NOMO-1 treated with dmso at 0.1 percent for 144 hours (cell line): ENCODE measurements around the gene SRPK2.
"Not testable (repeated sequence)": the region's sequence is repeated elsewhere in the genome, so short reads cannot be mapped to it uniquely, and the experiment has no call there.

ENCODE experiments used
- DNase-seq: peaks from one replicate; lab custom pipeline; 2025; ENCODE audit not compliant: unreplicated experiment; lab: John Stamatoyannopoulos, UW

Gene SRPK2

GRCh38 chr7:105377903-105378302 is 10.8 kb downstream of the SRPK2 start:
- no peak for DNase-seq

- no peak for DNase-seq
Measured at GRCh38 chr7:105376908-105377533, 11.7 kb downstream of the SRPK2 start.

DNA sequence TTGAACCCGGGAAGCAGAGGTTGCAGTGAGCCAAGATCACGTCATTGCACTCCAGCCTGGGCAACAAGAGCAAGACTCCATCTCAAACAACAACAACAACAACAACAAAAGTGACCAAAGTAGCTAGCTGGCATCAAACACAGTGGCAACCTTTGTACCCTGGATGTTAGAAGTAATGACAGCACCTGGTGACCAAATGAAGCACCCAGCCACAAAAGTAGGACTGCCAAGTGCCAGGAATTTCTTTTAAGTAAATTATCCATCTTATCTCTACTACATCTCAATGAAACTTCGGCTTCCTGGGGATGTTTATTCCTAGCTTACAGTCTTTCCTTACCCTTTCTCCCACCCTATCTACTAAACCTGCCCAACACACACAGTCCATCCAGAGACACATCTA is 18.8 kb downstream of the SRPK2 start:
- DNase-seq, result no peak

DNA sequence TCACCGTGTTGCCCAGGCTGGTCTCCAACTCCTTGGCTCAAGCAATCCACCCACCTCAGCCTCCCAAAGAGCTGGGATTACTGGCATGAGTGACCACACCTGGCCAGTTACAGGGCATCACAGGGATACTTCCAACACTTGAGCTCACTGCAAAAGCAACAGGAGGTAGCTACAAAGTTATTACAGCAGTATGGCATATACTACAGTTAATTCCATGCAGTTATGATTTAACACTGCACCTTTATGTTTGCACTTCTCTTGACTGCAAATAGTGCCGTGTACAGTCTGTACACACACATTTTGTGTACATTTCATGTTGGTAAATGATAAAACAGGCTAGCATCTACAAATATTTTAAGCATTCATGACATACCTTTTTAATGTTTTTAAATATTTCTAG is 21.3 kb downstream of the SRPK2 start:
- no peak for DNase-seq

DNA sequence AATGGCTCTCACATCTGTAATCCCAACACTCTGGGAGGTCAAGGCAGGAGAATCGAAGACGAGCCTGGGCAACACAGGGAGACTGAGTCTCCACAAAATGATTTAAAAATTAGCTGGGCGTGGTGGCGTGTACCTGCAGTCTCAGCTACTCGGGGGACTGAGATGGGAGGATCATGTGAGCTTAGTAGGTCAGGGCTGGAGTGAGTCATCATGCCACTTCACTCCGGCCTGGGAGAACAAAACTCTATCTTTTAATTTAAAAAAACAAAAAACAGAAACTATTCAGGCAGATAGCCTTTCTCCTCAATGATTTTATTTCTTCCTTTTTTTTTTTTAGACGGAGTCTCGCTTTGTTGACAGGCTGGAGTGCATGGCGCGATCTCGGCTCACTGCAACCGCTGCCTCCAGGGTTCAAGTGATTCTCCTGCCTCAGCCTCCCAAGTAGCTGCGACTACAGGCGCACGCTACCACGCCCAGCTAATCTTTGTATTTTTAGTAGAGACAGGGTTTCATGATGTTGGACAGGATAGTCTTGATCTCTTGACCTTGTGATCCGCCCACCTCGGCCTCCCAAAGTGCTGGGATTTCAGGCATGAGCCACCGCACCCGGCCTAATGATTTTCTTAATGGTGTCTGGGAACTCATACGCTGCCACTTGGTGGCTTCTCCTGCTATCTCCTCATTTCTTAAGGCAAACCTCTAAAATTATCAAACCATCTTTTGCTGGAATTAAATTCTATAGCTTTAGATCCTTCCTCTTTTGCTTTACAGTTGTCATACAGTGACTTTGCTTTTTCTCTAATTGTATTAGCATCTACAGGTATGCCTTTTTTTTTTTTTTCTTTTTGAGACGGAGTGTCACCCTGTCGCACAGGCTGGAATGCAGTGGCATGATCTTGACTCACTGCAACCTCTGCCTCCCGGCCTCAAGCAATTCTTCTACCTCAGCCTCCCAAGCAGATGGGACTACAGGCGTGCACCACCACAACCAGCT is 22.9 kb downstream of the SRPK2 start:
- DNase-seq, result no peak

DNA sequence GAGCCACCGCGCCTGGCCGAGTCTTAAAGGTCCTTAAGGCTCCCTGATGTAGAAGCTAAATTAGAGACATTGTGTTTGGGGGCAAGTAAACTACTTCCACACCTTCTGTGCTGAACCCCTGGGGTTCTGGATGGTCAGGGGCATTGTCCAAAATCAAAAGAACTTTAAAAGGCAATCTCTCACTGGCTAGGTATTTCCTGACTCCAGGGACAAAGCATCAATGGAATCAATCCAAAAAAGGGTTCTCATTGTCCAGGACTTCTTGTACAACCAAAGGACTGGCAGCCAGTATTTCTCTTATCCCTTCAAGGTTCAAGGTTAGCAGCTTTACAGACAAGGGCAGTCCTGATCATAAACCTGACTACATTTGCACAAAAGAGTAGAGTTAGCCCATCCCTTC is 24.0 kb downstream of the SRPK2 start:
- no peak for DNase-seq

- not testable (repeated sequence) for DNase-seq
Measured at GRCh38 chr7:105363657-105364056, 25.1 kb downstream of the SRPK2 start.

GRCh38 chr7:105362685-105363084 is 26.0 kb downstream of the SRPK2 start:
- DNase-seq, result not testable (repeated sequence)

DNA sequence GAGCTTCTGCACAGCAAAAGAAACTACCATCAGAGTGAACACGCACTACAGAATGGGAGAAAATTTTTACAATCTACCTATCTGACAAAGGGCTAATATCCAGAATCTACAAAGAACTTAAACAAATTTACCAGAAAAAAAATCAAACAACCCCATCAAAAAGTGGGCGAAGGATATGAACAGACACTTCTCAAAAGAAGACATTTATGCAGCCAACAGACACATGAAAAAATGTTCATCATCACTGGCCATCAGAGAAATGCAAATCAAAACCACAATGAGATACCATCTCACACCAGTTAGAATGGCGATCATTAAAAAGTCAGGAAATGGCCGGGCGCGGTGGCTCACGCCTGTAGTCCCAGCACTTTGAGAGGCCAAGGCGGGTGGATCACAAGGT is 26.7 kb downstream of the SRPK2 start:
- DNase-seq, result not testable (repeated sequence)

DNA sequence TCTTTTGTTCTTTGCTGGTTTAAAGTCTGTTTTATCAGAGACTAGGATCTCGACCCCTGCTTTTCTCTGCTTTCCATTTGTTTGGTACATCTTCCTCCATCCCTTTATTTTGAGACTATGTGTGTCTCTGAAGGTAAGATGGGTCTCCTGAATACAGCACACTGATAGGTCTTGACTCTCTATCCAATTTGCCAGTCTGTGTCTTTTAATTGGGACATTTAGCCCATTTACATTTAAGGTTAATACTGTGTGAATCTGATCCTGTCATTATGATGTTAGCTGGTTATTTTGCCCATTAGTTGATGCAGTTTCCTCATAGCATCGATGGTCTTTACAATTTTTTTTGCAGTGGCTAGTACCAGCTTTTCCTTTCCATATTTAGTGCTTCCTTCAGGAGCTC is 28.6 kb downstream of the SRPK2 start:
- DNase-seq, result not testable (repeated sequence)

DNA sequence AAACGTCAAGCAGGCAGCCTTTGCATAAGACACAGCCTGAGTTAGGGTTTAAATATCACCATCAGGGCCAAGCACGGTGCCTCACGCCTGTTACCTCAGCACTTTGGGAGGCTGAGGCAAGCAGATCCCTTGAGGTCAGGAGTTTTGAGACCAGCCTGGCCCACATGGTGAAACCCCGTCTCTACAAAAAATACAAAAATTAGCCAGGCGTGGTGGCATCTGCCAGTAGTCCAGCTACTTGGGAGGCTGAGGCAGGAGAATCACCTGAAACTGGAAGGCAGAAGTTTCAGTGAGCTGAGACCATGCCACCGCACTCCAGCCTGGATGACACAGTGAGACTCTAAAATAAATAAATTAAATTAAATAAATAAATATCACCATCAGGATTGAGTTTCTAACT is 33.0 kb downstream of the SRPK2 start:
- DNase-seq, result no peak

DNA sequence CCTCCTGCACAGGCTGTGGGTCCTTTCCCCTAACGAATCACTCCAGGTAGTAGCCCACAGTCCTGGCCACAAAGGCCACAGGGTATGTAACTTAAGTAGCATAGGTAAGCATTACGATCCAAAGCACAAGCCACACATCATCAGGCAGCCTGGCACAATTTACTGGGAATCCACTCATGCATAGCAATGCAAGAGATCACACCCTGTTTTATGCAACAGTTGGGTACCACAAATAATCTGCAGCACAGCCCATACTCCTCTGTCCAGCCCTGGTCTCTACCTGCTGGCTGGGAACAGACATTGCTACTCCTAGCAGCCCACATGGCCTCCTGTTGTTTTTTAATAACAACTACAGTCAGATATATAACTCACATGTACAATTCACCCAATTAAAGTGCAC is 34.3 kb downstream of the SRPK2 start:
- no peak for DNase-seq

DNA sequence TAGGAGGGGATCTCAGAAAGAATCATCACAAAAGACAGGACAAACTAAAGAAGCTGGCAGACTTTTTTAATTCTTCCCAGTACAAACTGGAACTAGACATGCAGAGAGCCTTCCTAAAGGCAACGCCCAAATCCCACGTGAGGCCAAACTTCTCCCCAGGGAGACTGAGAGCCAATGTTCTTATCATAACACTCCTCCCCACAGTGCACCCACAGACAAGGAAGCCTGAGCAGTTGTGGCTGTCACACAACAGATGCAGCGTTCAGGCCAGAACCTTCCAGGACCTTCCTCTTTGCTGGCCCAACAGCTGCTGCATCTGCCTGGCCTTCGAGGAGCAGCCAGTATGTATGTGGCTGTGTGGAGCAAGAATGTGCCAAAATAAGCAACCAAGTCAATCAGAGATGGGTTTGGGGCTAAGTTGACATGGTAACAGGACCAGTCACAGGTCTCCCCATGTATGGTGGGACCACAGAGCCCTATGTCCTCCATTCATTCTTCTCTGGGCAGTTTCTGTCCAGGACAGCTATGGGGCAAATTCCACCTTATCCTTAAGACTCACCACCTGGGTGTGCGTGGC is 34.9 kb downstream of the SRPK2 start:
- DNase-seq, result no peak

- DNase-seq, result no peak
Measured at GRCh38 chr7:105352901-105353668, 35.6 kb downstream of the SRPK2 start.

- peak; percentile 77 for DNase-seq
Measured at GRCh38 chr7:105352018-105352612, 36.6 kb downstream of the SRPK2 start.

DNA sequence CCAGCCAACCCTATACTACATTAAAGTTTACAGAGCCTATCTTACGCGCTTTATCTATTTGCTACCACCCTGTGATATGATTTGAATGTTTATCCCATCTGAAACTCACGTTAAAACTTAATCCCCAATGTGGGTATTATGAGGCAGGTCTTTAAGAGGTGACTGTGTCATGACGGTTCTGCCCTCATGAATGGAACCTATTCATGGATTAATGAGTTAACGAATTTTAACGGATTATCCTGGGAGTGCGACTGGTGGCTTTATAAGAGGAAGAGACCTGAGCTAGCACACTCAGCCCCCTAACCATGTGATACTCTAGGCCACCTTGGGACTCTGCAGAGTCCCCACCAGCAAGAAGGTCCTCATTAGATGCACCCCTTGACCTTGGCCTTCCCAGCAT is 37.8 kb downstream of the SRPK2 start:
- no peak for DNase-seq

DNA sequence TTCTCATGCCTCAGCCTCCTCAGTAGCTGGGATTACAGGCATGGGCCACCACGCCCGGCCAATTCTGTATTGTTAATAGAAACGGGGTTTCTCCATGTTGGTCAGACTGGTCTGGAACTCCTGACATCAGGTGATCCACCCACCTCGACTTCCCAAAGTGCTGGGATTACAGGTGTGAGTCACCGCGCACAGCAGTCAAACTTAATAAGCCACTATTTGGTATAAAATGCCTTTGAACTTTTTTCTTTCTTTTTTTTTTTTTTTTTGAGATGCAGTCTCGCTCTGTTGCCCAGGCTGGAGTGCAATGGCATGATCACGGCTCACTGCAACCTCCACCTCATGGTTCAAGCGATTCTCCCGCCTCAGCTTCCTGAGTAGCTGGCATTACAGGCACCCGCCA is 40.5 kb downstream of the SRPK2 start:
- not testable (repeated sequence) for DNase-seq

DNA sequence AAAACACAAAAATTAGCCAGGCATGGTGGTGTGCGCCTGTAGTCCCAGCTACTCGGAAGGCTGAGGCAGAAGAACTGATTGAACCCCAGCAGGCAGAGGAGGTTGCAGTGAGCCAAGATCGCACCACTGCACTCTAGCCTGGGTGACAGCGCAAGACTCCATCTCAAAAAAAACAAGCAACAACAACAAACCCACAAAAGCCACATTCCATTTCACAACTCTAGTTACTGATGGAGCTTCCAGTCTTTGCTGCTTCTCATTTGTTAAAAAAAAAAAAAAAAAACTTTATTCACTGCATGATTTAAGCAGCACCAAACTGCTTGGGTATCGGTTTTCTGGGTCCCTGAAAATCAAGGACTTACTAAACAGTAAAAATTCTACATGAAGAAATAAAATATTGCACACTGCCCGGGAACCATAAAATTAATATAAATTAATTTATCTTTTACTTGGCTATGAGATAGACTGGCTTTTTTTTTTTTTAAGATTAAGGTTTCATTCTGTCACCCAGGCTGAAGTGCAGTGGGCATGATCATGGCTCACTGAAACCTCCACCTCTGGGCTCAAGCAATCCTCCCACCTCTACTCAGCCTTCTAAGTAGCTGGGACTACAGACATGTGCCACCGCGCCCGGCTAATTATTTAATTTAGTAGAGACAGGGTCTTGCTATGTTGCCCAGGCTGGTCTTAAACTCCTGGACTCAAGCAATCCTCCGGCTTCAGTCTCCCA is 42.0 kb downstream of the SRPK2 start:
- DNase-seq, result peak; percentile 63

DNA sequence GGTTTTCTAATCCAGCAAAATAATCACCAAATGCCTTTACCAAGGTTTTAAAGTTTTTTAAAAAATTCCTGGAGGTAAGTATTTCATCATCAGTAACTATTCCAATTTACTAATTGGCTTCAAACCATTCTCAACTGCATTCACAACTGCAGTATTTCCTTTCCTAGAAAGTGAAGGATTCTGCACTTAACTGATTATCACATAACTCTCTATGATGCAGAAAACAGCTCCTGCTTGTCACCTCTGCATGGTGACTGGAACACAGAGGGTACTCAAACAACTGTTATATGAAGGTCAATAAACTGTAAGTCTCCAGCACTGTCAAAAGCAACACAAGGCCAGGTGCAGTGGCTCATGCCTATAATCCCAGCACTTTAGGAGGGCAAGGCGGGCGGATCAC is 42.6 kb downstream of the SRPK2 start:
- no peak for DNase-seq

DNA sequence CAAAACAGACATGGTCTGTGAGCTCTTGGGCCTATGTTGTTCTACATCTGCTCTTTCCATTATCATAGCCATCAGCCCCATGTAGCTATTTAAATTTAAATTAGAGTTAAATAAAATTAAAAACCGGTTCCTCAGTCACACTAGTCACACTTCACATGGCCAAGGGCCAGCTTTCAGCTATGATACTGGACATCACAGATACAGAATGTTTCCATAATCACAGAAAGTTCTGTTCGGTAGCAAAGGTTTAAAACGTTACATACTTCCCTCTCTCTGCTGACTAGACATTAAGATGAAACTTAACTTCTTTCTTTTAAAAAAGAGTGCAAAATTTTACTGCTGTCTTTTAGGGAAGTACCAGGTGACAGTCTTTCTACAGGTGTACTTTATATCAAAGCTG is 43.0 kb downstream of the SRPK2 start:
- DNase-seq, result no peak
